DMS153 treated with DMSO at 0.1 percent for 48 hours (cell line): ENCODE results near the gene BAG5.

Experiments used
- DNase-seq: peaks from one replicate; lab custom pipeline; 2025; ENCODE audit not compliant: unreplicated experiment; lab: John Stamatoyannopoulos, UW

BAG5 gene

GRCh38 chr14:103547455-103547940, 15.0 kb downstream of the BAG5 start:
- DNase-seq = no peak

GRCh38 chr14:103546652-103547454, 15.6 kb downstream of the BAG5 start:
- DNase-seq = no peak

DNA sequence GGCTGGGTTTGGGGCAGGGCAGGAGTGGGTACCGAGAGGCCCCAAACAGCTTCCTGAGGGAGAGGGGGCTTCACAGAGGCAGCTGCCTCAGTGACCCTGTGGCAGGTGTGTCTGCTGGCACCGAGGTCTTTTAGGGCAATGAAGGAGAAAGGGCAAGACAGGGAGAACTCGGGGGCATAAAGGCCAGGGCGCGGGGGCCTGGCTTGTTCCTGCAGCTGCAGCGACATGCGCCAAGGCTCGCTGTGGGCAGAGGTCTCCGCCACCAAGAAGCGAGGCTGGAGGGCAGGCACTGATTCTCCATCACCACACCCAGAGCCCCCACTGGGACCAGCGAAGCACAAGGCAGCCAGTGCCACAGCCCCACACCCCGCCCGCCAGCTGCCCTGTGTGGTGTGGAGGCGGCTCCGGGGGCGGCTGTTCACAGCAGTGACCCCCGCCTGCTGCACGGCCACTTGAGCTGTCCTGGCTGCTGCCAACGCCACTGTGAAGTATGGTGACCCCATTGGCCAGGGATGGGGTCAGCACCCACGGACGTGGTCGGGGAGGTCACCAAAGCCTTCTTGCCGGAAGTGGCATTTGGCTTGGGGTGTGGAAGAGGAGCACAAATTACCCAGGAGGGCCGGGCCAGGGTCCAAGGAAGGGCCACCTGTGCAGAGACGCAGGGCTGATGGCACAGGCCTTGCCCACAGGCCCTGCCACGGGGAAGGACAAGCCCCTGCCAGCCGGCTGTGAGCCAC, 16.4 kb downstream of the BAG5 start:
- no peak for DNase-seq

- no peak for DNase-seq
Observed at GRCh38 chr14:103545219-103545914, 17.1 kb downstream of the BAG5 start.

- DNase-seq = no peak
Observed at GRCh38 chr14:103544388-103545218, 17.9 kb downstream of the BAG5 start.

DNA sequence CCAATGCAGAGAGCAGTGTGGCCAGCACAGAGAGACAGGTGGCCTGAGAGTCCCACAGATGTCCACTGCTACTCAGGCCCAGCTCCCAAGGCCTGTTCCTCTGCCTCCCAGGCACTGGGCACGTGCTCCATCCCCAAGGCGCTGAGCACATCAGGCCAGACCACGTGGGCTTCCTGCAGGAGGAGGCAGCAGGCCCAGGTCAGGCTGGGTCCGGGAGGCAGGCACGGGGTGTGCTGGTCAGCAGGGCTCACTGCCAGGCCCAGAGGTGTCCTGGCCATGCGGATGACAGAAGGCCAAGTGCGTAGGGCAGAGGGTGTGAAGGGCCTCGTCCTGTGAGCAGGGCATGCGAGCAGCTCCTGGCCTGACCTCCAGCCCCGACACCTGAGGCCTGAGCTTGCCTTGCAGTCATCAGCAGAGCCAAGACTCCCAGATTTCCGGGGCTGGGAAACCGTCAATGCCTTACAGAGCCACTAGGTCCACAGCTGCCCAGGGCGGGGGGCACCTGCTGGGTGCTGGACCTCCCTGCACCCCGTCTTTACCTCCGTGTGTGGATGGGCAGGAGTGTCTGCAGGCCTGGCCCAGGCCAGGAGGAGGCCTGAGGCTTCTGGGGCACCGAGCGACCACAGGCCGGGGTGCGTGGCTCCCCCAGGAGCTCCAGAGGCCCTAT, 18.6 kb downstream of the BAG5 start:
- DNase-seq = no peak

GRCh38 chr14:103543140-103543539, 19.3 kb downstream of the BAG5 start:
- DNase-seq = no peak

DNA sequence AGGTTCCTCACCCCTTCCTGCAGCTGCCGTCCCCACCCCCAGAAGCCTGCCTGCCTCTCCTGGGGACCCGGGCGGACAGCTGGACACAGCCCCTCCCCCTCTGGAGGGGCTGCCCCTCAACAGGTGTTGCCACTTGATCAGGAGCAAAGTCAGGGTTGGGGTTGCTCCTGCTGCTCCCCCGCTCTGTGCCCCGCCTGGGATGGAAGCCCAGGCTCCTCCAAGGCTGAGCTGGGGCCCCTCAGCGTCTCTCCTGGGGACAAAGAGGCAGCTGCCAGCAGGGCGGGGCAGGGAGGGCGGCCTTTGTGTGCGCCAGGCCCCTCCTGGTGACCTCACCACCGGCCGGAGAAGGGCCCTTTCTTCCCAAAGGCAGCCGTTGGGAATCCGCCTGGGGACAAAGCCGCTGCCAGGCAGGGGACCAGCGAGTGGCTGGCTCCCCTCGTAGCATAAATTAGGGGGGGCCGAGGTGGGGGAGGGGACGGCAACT, 19.8 kb downstream of the BAG5 start:
- DNase-seq = no peak

GRCh38 chr14:103541709-103542604, 20.5 kb downstream of the BAG5 start:
- no peak for DNase-seq

DNA sequence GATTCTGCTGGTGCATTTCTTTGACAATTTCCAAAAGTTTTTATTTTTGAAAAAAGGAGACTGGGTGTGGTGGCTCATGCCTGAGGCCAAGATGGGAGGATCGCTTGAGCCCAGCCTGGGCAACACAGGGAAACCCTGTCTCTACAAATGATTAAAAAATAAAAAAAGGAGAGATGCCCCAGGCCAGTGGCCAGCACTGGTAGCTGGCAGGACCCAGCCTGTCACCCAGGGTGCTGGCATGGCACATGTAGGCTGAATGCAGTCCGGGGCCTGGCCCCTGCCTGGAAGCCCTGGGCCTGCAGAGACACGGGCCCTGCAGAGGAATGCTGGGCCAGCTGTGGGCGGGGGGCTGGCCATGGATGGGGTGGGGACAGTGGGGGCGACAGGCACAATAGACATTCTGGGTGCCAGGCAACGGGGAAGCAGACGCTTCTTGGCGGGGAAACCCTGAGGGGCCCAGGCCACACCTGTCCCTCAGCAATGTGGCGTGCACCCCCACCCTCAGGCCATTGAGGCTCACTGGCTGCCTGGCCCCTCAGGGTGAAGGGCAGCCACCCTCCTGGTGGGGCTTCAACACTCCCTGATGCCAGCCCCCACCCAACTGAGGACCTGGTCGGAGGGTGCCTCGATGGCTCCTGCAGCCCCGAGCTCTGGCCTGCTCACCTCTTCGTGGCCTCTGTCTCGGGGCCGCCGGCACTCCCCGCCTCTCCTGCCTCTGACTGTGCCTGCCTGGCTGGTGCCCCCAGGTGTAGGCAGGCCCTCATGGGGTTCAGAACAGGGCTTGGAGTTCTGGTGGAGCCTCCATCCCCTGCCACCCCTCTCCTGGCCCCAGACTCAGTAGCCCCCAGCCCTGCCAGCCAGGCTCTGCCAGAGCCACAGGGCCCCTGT, 21.4 kb downstream of the BAG5 start:
- no peak for DNase-seq

GRCh38 chr14:103539056-103539825, 23.2 kb downstream of the BAG5 start:
- no peak for DNase-seq

GRCh38 chr14:103538291-103539055, 24.0 kb downstream of the BAG5 start:
- no peak for DNase-seq

- no peak for DNase-seq
Observed at GRCh38 chr14:103537175-103537990, 25.1 kb downstream of the BAG5 start.

- DNase-seq = no peak
Observed at GRCh38 chr14:103536693-103537092, 25.8 kb downstream of the BAG5 start.

GRCh38 chr14:103535891-103536565, 26.4 kb downstream of the BAG5 start:
- DNase-seq = no peak
